Ascending aorta (tissue), 2 donors: ENCODE measurements around the gene SAMD10. TPM values are rescaled to one million over a fixed set of nuclear protein-coding genes. Genes with fewer than 3 reads are reported as not detected.
A peak's percentile ranks its signal among the peaks of the same experiment; 100 is the strongest.

Source experiments
- DNase-seq, 2 donors: peaks; one replicate each; pipeline ENCODE4 v3.0.0-alpha.2; 2019; ENCODE audit warnings: low spot score in 2 of 2
- H3K27ac ChIP-seq, 2 donors: fragments of 200-600 bp; sonication (generic); one replicate each; pipeline ENCODE4 v1.5.1; 2016 to 2017; ENCODE audit warnings: mild to moderate bottlenecking in 1 of 2
- H3K27me3 ChIP-seq: fragments of 200-600 bp; sonication (generic); one replicate; pipeline ENCODE4 v1.5.1; 2017
- H3K36me3 ChIP-seq, 2 donors: fragments of 200-600 bp; sonication (generic); one replicate each; pipeline ENCODE4 v1.5.1; 2016
- H3K4me1 ChIP-seq, 2 donors: fragments of 200-600 bp; sonication (generic); one replicate each; pipeline ENCODE4 v1.5.1; 2016 to 2017; ENCODE audit warnings: mild to moderate bottlenecking in 1 of 2
- H3K4me3 ChIP-seq, 2 donors: fragments of 200-600 bp; sonication (generic); one replicate each; pipeline ENCODE4 v1.5.1; 2016 to 2017; ENCODE audit warnings: mild to moderate bottlenecking in 1 of 2
- H3K9me3 ChIP-seq, 2 donors: fragments of 200-600 bp; sonication (generic); one replicate each; pipeline ENCODE4 v1.5.1; 2016
- intact Hi-C: fragments of 100-400 bp; cut with DNase I; formaldehyde crosslinking; loops from one replicate; pipeline ENCODE4 v1.15.1; 2023
- total RNA-seq: library from RNA; depleted of rRNA; stranded (reverse); fragments of >200 nt; gene quantifications from one replicate; pipeline ENCODE4 v1.1.0, GENCODE V29; 2016
- TF ChIP-seq, protein P1 (sequence below), 3 experiments: fragments of 200-600 bp in 2 of 3; fragments of 450-650 bp in 1 of 3; sonication (generic) in 2 of 3; IDR thresholded peaks; one replicate each; pipeline ENCODE4 v1.5.1; 2016 to 2019; ENCODE audit warnings: antibody characterized with exemption in 3 of 3, mild to moderate bottlenecking in 1 of 3, moderate library complexity in 1 of 3

SAMD10 gene
- total RNA-seq, 1 donor from 2014 or later = not detected

DNA sequence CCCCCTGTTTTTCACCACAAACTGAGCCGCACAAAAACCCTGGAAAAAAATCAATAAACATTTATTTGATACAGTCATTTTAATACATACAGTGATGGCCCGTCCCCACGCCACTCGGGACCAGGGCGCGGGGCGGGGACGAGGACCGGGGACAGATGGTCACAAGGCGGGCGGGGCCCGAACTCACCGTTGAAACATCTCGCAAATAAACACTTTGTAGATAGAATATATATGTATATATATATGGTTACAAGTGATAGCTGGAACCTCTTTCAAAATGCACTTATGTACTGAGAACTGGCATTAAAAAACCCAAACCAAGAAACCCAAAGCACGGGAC, 22.8 kb downstream of the SAMD10 start:
- H3K9me3 ChIP-seq = no peaks in the 10 kb centered on the region
- H3K4me3 ChIP-seq = peak overlapping the region; percentile 63 to 74
- TF ChIP-seq, protein P1, sequence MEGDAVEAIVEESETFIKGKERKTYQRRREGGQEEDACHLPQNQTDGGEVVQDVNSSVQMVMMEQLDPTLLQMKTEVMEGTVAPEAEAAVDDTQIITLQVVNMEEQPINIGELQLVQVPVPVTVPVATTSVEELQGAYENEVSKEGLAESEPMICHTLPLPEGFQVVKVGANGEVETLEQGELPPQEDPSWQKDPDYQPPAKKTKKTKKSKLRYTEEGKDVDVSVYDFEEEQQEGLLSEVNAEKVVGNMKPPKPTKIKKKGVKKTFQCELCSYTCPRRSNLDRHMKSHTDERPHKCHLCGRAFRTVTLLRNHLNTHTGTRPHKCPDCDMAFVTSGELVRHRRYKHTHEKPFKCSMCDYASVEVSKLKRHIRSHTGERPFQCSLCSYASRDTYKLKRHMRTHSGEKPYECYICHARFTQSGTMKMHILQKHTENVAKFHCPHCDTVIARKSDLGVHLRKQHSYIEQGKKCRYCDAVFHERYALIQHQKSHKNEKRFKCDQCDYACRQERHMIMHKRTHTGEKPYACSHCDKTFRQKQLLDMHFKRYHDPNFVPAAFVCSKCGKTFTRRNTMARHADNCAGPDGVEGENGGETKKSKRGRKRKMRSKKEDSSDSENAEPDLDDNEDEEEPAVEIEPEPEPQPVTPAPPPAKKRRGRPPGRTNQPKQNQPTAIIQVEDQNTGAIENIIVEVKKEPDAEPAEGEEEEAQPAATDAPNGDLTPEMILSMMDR (IDR thresholded peaks at IDR 0.05) = no peak
- DNase-seq = no peak
- peak overlapping the region; percentile 43 to 63 for H3K27ac ChIP-seq
- intact Hi-C loops = loop anchor here (1.0 to 5.0 kb wide), 4 partner anchors 25 to 434 kb away; partner anchors contain the start of genes DNAJC5, PPDPF, PRPF6 and TCEA2
- H3K27me3 ChIP-seq = no peaks in the 10 kb centered on the region
- peaks cover 7 to 29% of the 10 kb centered on the region in 2 donors for H3K4me1 ChIP-seq
- peaks cover 2 to 17% of the 10 kb centered on the region in 2 donors for H3K36me3 ChIP-seq

DNA sequence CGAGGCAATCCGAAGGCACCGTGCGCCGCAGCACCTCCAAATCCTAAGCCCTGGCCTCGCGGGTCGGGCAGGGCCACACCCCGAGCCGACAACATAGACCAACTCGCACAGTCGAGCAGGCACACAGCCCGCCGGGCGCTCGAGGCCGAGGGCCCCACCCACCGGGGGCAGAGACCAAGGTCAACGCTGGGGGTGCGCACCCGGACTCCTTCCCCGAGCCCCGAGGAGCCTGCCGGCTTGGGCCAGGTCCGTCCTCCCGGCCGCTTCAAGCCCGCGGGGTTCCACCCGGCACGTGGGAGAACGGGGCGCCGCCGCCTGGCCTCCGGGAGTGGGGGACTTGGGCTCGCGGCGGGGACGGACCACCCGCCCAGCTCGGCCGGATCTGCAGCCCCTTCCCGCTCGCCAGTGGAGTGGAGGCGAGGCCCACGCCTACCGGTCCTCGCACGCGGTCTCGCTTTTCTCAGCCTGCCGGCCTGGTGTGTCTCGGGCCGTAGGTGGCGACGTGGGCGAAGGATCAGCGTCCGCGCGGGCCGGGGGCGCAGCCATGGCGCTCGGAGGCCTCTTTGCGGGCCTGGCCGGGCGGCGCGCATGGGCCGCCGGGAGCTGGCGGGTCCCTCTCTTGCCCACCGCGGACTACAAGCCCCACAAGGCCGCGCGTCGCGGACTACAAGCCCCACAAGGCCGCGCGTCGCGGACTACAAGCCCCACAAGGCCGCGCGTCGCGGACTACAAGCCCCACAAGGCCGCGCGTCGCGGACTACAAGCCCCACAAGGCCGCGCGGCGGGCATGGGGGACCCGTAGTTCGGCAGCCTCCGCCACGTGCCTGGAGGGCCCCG, 23.4 kb downstream of the SAMD10 start, which contains the start of gene UCKL1:
Gene UCKL1, minus strand, starts transcription at position 590 of the 837 bp plus-strand sequence. Its CDS starts 44 bp downstream, at position 546.
- H3K4me3 ChIP-seq = peak within 1 kb of the TSS; percentile 75 to 93
- intact Hi-C loops = loop anchor here (1.0 to 5.0 kb wide), 5 partner anchors 25 to 434 kb away; partner anchors contain the start of genes DNAJC5, PPDPF, PRPF6 and SLC2A4RG
- TF ChIP-seq, protein P1 (IDR thresholded peaks at IDR 0.05) = no peak
- no peaks in the 10 kb centered on the region for H3K9me3 ChIP-seq
- DNase-seq = peak; percentile 73 to 96
- H3K27me3 ChIP-seq = no peaks in the 10 kb centered on the region
- H3K27ac ChIP-seq = peak within 1 kb of the TSS; percentile 82 to 87
- peaks cover 2 to 11% of the 10 kb centered on the region in 2 donors for H3K36me3 ChIP-seq
- peaks cover 7 to 35% of the 10 kb centered on the region in 2 donors for H3K4me1 ChIP-seq

- Histone ChIP-seq H3K4me1 (peaks cover 12 to 42% of the 10 kb centered on the region in 2 donors), H3K4me3 (peak overlapping the region; percentile 75 to 93), H3K36me3 (peaks cover 2 to 9% of the 10 kb centered on the region in 2 donors), H3K9me3 (no peaks in the 10 kb centered on the region), H3K27me3 (no peaks in the 10 kb centered on the region), H3K27ac (peak overlapping the region; percentile 82 to 87)
- intact Hi-C loops = loop anchor here (1.0 to 5.0 kb wide), 2 partner anchors 216 to 433 kb away; partner anchors contain the start of genes PPDPF and SLC2A4RG
- DNase-seq = no peak
- TF ChIP-seq, protein P1 (IDR thresholded peaks at IDR 0.05) = peak in 2 of 3 experiments; percentile 27 to 48
Observed at GRCh38 chr20:63955281-63955826, 24.1 kb downstream of the SAMD10 start.

DNA sequence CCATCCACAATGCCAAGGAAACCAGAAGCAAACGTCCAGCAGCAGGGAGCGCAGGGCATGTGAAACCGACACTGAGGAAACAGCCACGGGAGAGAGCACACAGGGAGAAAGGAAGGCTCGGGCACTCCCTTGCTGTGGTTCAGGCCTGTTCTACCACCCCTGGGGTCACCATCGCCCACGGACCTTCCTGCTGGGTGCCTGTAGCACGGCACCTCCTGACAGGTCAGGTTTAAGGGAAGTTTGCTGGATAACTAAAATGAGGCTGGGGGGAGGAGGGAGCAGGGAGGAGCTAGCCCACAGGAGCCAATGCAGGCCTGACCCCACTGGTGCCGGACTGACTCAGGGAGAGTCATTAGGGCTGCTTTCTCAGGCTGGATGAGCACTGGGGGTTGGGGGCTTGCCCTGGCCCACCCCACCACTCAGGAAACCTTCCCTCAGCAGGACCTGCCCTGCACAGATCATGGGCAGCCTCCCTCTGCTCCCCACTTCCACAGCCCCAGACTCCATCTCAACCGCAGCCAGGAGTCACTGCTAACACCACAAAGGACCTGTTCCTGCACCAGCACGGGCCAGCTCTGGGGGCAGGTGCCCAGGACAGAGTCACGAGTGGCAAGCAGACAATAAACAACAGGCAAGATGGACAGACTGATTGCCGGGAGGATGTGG, 25.5 kb downstream of the SAMD10 start:
- H3K27ac ChIP-seq = no peak overlapping the region
- no peaks in the 10 kb centered on the region for H3K27me3 ChIP-seq
- DNase-seq = no peak
- peaks cover 0 to 2% of the 10 kb centered on the region in 2 donors for H3K36me3 ChIP-seq
- H3K9me3 ChIP-seq = no peaks in the 10 kb centered on the region
- intact Hi-C loops = no loop called here
- TF ChIP-seq, protein P1 (IDR thresholded peaks at IDR 0.05) = no peak
- peaks cover 23 to 55% of the 10 kb centered on the region in 2 donors for H3K4me1 ChIP-seq
- H3K4me3 ChIP-seq = no peak overlapping the region

GRCh38 chr20:63952769-63953168, 26.7 kb downstream of the SAMD10 start:
- H3K27ac ChIP-seq = no peak overlapping the region
- peaks cover 23 to 62% of the 10 kb centered on the region in 2 donors for H3K4me1 ChIP-seq
- peaks cover 0 to 2% of the 10 kb centered on the region in 2 donors for H3K36me3 ChIP-seq
- no peaks in the 10 kb centered on the region for H3K27me3 ChIP-seq
- no peak overlapping the region for H3K4me3 ChIP-seq
- intact Hi-C loops = no loop called here
- no peaks in the 10 kb centered on the region for H3K9me3 ChIP-seq
- no peak for DNase-seq
- TF ChIP-seq, protein P1 (IDR thresholded peaks at IDR 0.05) = no peak
